Activated CD8-positive, alpha-beta T cell treated with anti-CD3 and anti-CD28 coated beads for 36 hours (primary cell): ENCODE results near the gene FIBCD1. TPM values are rescaled to one million over a fixed set of nuclear protein-coding genes. Genes with fewer than 3 reads are reported as not detected.

Experiments used
- ATAC-seq: fragments of 200-7000 bp; cut with Tn5 transposase; one replicate; pipeline ENCODE4 v1.10.0; 2021; ENCODE audit warnings: mild to moderate bottlenecking, moderate library complexity
- CTCF ChIA-PET: fragments of 350-600 bp; sonication (Branson Sonifier 250); formaldehyde crosslinking; loops from one replicate; lab custom pipeline; 2021; ENCODE audit warnings: antibody characterized with exemption; lab: Charles Lee
- POLR2A ChIA-PET: fragments of 350-600 bp; sonication (Branson Sonifier 250); formaldehyde crosslinking; loops from one replicate; lab custom pipeline; 2021; ENCODE audit warnings: antibody characterized with exemption; lab: Charles Lee
- DNase-seq: peaks from one replicate; pipeline ENCODE4 v3.0.0-alpha.2; 2020
- H3K27ac Mint-ChIP-seq: one replicate; pipeline ENCODE4 v1.8.0; 2021; ENCODE audit warnings: mild to moderate bottlenecking, mixed read lengths
- H3K27me3 Mint-ChIP-seq: one replicate; pipeline ENCODE4 v1.8.0; 2021; ENCODE audit warnings: mixed read lengths
- H3K36me3 Mint-ChIP-seq: one replicate; pipeline ENCODE4 v1.8.0; 2021; ENCODE audit warnings: low read depth, mixed read lengths
- H3K4me1 Mint-ChIP-seq: one replicate; pipeline ENCODE4 v1.8.0; 2021; ENCODE audit warnings: low read depth, mixed read lengths
- H3K4me3 Mint-ChIP-seq: one replicate; pipeline ENCODE4 v1.8.0; 2021; ENCODE audit warnings: mild to moderate bottlenecking, moderate library complexity, mixed read lengths
- H3K9me3 Mint-ChIP-seq: one replicate; pipeline ENCODE4 v1.8.0; 2021; ENCODE audit warnings: mixed read lengths
- CTCF ChIP-seq: fragments of 200-600 bp; IDR thresholded peaks from one replicate; pipeline ENCODE4 v1.8.0; 2022; ENCODE audit warnings: antibody characterized with exemption, mild to moderate bottlenecking
- intact Hi-C: fragments of 100-400 bp; cut with micrococcal nuclease; formaldehyde crosslinking; loops from one replicate; pipeline ENCODE4 v1.10.0; 2022
- total RNA-seq, 2 experiments: library from RNA; stranded (reverse); gene quantifications; one replicate each; pipeline ENCODE4 v1.2.3, GENCODE V29; 2021

FIBCD1 gene
- total RNA-seq, 2 experiments from 2014 or later, result not detected

GRCh38 chr9:130858739-130859705 lies 80.0 kb downstream of the FIBCD1 start:
- no peaks in the 10 kb centered on the region for H3K4me1 Mint-ChIP-seq
- no peak for DNase-seq
- POLR2A ChIA-PET, result no interaction called here
- TF ChIP-seq CTCF, result no peak
- intact Hi-C loops, result no loop called here
- no peak overlapping the region for H3K27ac Mint-ChIP-seq
- CTCF ChIA-PET, result interaction anchor here (0.9 to 1.6 kb wide), 4 partner anchors 8 to 157 kb away, joined by 3 to 6 read pairs (median 4); no protein-coding TSS in a partner anchor
- ATAC-seq, result no peak
- H3K36me3 Mint-ChIP-seq, result peaks cover 6% of the 10 kb centered on the region
- H3K27me3 Mint-ChIP-seq, result no peaks in the 10 kb centered on the region
- no peak overlapping the region for H3K4me3 Mint-ChIP-seq
- H3K9me3 Mint-ChIP-seq, result no peaks in the 10 kb centered on the region

DNA sequence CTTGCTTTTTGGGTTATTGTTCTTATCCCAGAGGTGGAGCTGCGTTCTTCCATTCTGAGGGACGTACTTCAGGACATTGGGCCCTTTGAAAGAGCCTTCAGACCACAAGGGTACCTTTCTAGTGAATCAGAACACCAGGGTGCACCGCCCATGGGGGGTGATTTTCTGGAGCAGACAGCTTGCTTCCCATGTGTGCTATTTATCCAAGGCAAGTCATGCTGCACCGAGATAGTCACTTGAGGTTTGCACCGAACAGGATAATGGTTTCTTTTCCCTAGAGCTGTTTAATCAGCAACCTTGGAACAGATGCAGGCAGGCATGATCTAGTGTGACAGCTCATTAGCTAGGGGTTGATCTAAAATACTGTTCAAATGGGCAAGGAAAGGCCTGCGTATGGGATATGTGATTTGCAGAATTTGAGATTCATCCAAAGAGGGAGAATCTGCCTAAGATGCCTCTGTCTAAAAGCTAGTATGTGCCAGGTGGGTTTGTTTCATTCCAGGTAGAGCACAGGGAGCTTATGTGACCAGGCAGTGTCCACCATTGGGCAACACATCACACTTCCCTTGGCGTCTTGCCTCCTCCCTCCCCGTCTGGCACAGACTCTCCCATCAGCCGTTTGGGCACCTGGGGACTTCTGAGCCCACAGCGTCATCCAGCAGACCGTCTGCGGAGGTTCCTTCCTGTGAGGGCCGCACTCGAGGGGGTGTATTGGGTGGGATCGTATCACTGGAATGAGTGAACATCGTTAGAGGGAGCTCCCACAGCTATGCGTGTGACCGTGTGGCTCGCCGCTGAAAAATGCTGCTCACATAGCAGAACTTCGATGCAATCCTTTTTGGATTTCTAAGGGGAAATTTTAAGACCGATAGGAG lies 80.9 kb downstream of the FIBCD1 start:
- no peak overlapping the region for H3K4me3 Mint-ChIP-seq
- DNase-seq, result no peak
- H3K27me3 Mint-ChIP-seq, result no peaks in the 10 kb centered on the region
- no peaks in the 10 kb centered on the region for H3K9me3 Mint-ChIP-seq
- no peak for ATAC-seq
- CTCF ChIA-PET, result interaction anchor here (0.9 to 1.6 kb wide), 4 partner anchors 9 to 157 kb away, joined by 3 to 6 read pairs (median 4); no protein-coding TSS in a partner anchor
- peaks cover 6% of the 10 kb centered on the region for H3K36me3 Mint-ChIP-seq
- TF ChIP-seq CTCF, result no peak
- H3K4me1 Mint-ChIP-seq, result no peaks in the 10 kb centered on the region
- POLR2A ChIA-PET, result no interaction called here
- intact Hi-C loops, result no loop called here
- H3K27ac Mint-ChIP-seq, result no peak overlapping the region

DNA sequence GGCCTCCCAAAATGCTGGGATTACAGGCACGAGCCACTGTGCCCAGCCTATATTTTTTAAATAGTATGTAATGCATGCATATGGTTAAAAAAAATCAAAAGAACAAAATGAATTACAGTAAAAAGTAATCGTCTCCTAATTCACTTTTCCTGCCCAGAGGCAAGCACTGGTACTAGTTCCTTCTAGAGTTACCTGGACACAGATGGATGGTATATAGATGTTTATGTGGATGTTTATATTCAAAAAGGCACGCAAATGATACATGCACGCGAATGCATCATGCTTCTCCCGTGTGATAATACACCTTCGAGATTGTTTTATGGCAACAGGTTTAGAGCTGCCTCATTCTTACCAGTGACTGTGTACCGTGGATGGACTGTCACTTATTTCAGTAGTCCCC lies 82.6 kb downstream of the FIBCD1 start:
- H3K27me3 Mint-ChIP-seq, result no peaks in the 10 kb centered on the region
- ChIA-PET CTCF (interaction anchor here (2.1 kb wide), 1 partner anchor 14 kb away, joined by 6 read pairs; no protein-coding TSS in a partner anchor), POLR2A (no interaction called here)
- intact Hi-C loops, result no loop called here
- no peak overlapping the region for H3K4me3 Mint-ChIP-seq
- H3K27ac Mint-ChIP-seq, result no peak overlapping the region
- ATAC-seq (no peak), DNase-seq (no peak)
- TF ChIP-seq CTCF, result no peak
- H3K4me1 Mint-ChIP-seq, result no peaks in the 10 kb centered on the region
- no peaks in the 10 kb centered on the region for H3K9me3 Mint-ChIP-seq
- H3K36me3 Mint-ChIP-seq, result peaks cover 6% of the 10 kb centered on the region

DNA sequence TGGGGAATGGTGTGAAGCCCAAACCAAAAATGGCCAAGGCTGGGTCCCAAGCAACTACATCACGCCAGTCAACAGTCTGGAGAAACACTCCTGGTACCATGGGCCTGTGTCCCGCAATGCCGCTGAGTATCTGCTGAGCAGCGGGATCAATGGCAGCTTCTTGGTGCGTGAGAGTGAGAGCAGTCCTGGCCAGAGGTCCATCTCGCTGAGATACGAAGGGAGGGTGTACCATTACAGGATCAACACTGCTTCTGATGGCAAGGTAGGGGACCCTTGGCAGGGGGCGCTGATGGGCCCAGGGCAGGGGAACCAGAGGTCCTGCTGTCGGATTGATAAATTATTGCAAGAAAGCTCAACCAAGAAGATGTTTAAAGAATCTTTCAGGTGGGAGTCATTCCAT lies 84.2 kb downstream of the FIBCD1 start:
- ChIA-PET POLR2A (no interaction called here), CTCF (interaction anchor here (1.3 to 2.7 kb wide), 6 partner anchors 11 to 192 kb away, joined by 4 to 10 read pairs (median 4); no protein-coding TSS in a partner anchor)
- Mint-ChIP-seq H3K4me3 (no peak overlapping the region), H3K27ac (no peak overlapping the region), H3K36me3 (peaks cover 6% of the 10 kb centered on the region), H3K4me1 (peaks cover 3% of the 10 kb centered on the region), H3K27me3 (no peaks in the 10 kb centered on the region), H3K9me3 (no peaks in the 10 kb centered on the region)
- no peak for DNase-seq
- TF ChIP-seq CTCF, result no peak
- ATAC-seq, result no peak
- intact Hi-C loops, result no loop called here
